H1 (cell line): Measurements from ENCODE around the gene ACBD4. TPM values are rescaled to one million over a fixed set of nuclear protein-coding genes. Genes with fewer than 3 reads are reported as not detected.

Source experiments
- CTCF ChIA-PET: fragments of 300-600 bp; sonication (Branson Sonifier 250); formaldehyde crosslinking; loops from one replicate; lab custom pipeline; 2021; ENCODE audit not compliant: partially characterized antibody; lab: Charles Lee
- POLR2A ChIA-PET: fragments of 300-600 bp; sonication (Branson Sonifier 250); formaldehyde crosslinking; loops from one replicate; lab custom pipeline; 2021; ENCODE audit warnings: inconsistent platforms; ENCODE audit not compliant: partially characterized antibody; lab: Charles Lee
- DNase-seq, 2 experiments: peaks; one replicate each; pipeline versions ENCODE4 v3.0.0 to v3.0.0-alpha.2; 2010 to 2022; ENCODE audit warnings: low spot score in 2 of 2, low read depth in 1 of 2, mixed read lengths in 1 of 2
- FAIRE-seq: peaks from 2 replicates; lab custom pipeline; 2011; peaks lifted over from hg19 to GRCh38; lab: Jason Lieb, UNC
- H2AFZ ChIP-seq: 2 replicates; pipeline ENCODE4 v1.8.1; 2012; ENCODE audit warnings: low read length, inconsistent platforms
- H2AK5ac ChIP-seq: 2 replicates; pipeline ENCODE4 v1.6.1; 2013; ENCODE audit warnings: low read depth, low read length
- H2BK120ac ChIP-seq: replicated peaks from 2 replicates; pipeline ENCODE3; 2013; ENCODE audit warnings: low read depth, low read length, inconsistent platforms
- H2BK12ac ChIP-seq: 2 replicates; pipeline ENCODE4 v1.6.1; 2013; ENCODE audit warnings: low read depth, low read length
- H2BK15ac ChIP-seq: 2 replicates; pipeline ENCODE4 v1.6.1; 2013; ENCODE audit warnings: low read length
- H2BK20ac ChIP-seq: 2 replicates; pipeline ENCODE4 v1.6.1; 2013; ENCODE audit warnings: low read length
- H2BK5ac ChIP-seq: 2 replicates; pipeline ENCODE4 v1.6.1; 2013; ENCODE audit warnings: low read depth, low read length
- H3K14ac ChIP-seq: 2 replicates; pipeline ENCODE4 v1.6.1; 2013; ENCODE audit warnings: inconsistent platforms; ENCODE audit not compliant: insufficient read length
- H3K18ac ChIP-seq: 2 replicates; pipeline ENCODE4 v1.6.1; 2013; ENCODE audit warnings: low read length; ENCODE audit errors: extremely low read depth
- H3K23ac ChIP-seq: 2 replicates; pipeline ENCODE4 v1.6.1; 2013; ENCODE audit warnings: inconsistent platforms; ENCODE audit not compliant: insufficient read length
- H3K23me2 ChIP-seq: 2 replicates; pipeline ENCODE4 v1.6.1; 2013; ENCODE audit warnings: low read depth, low read length
- H3K27ac ChIP-seq: 2 replicates; pipeline ENCODE4 v1.6.1; 2011; ENCODE audit warnings: low read depth, low read length, inconsistent platforms
- H3K27me3 ChIP-seq, 4 experiments: replicated peaks in 1 of 4; 1 replicate in 1 of 4; 2 replicates in 3 of 4; pipeline versions ENCODE4 v1.6.1 to v1.8.1; 2011 to 2013; ENCODE audit warnings: low read length in 3 of 4, mild to moderate bottlenecking in 3 of 4, inconsistent platforms in 2 of 4, mixed read lengths in 2 of 4, moderate library complexity in 1 of 4; ENCODE audit not compliant: control insufficient read depth in 3 of 4, insufficient read depth in 3 of 4; ENCODE audit errors: extremely low read depth in 1 of 4
- H3K36me3 ChIP-seq, 4 experiments: 2 replicates each; pipeline versions ENCODE4 v1.6.1 to v1.8.1; 2011 to 2013; ENCODE audit warnings: mild to moderate bottlenecking in 4 of 4, low read length in 3 of 4, moderate library complexity in 2 of 4, control low read depth in 1 of 4, inconsistent platforms in 1 of 4; ENCODE audit not compliant: insufficient read depth in 4 of 4, control insufficient read depth in 2 of 4
- H3K4ac ChIP-seq: replicated peaks from 2 replicates; pipeline ENCODE3; 2013; ENCODE audit warnings: low read length, low read depth, mixed read lengths, inconsistent platforms; ENCODE audit not compliant: insufficient read length
- H3K4me1 ChIP-seq, 4 experiments: replicated peaks in 1 of 4; 1 replicate in 1 of 4; 2 replicates in 3 of 4; pipeline versions ENCODE4 v1.6.1 to v1.8.1; 2011 to 2013; ENCODE audit warnings: low read length in 3 of 4, inconsistent platforms in 2 of 4, mixed read lengths in 1 of 4; ENCODE audit not compliant: insufficient read depth in 4 of 4, control insufficient read depth in 3 of 4
- H3K4me2 ChIP-seq, 2 experiments: 2 replicates each; pipeline versions ENCODE4 v1.6.1 to v1.8.1; 2011 to 2013; ENCODE audit warnings: low read depth in 2 of 2, low read length in 2 of 2, control low read depth in 1 of 2, inconsistent platforms in 1 of 2, mild to moderate bottlenecking in 1 of 2; ENCODE audit not compliant: insufficient read depth in 1 of 2
- H3K4me3 ChIP-seq, 4 experiments: fragments of 200-600, 300-600 bp in 1 of 4; sonication (generic), shearing (Covaris generic), sonication (Bioruptor Twin) in 1 of 4; 2 replicates each; pipeline versions ENCODE4 v1.5.1 to v1.8.1; 2011 to 2016; ENCODE audit warnings: low read length in 4 of 4, low read depth in 3 of 4, control low read depth in 2 of 4, inconsistent platforms in 2 of 4, mild to moderate bottlenecking in 2 of 4, mixed read lengths in 1 of 4, moderate library complexity in 1 of 4; ENCODE audit not compliant: insufficient read depth in 2 of 4; ENCODE audit errors: extremely low read depth in 1 of 4
- H3K56ac ChIP-seq: replicated peaks from 2 replicates; pipeline ENCODE3; 2013; ENCODE audit warnings: low read depth, mild to moderate bottlenecking, mixed read lengths, low read length, inconsistent platforms; ENCODE audit not compliant: insufficient read length
- H3K79me1 ChIP-seq: 2 replicates; pipeline ENCODE4 v1.6.1; 2013; ENCODE audit warnings: low read depth, low read length, control low read depth
- H3K79me2 ChIP-seq, 2 experiments: 2 replicates each; pipeline versions ENCODE4 v1.6.1 to v1.8.1; 2012 to 2013; ENCODE audit warnings: low read length in 2 of 2, mild to moderate bottlenecking in 2 of 2, inconsistent platforms in 1 of 2; ENCODE audit not compliant: insufficient read depth in 2 of 2, control insufficient read depth in 1 of 2
- H3K9ac ChIP-seq, 4 experiments: replicated peaks in 1 of 4; 1 replicate in 1 of 4; 2 replicates in 3 of 4; pipeline versions ENCODE4 v1.6.1 to v1.8.1; 2011 to 2013; ENCODE audit warnings: low read depth in 3 of 4, low read length in 3 of 4, control low read depth in 2 of 4, mild to moderate bottlenecking in 2 of 4, moderate library complexity in 2 of 4, inconsistent platforms in 1 of 4; ENCODE audit errors: extremely low read depth in 1 of 4
- H3K9me3 ChIP-seq, 2 experiments: 2 replicates each; pipeline versions ENCODE4 v1.6.1 to v1.8.1; 2012 to 2013; ENCODE audit warnings: mild to moderate bottlenecking in 2 of 2, moderate library complexity in 2 of 2, control low read depth in 1 of 2, inconsistent platforms in 1 of 2, low read depth in 1 of 2, low read length in 1 of 2, mixed read lengths in 1 of 2; ENCODE audit not compliant: insufficient read depth in 2 of 2
- H4K20me1 ChIP-seq, 2 experiments: replicated peaks in 1 of 2; 2 replicates each; pipeline versions ENCODE3 to v1.8.1; 2011 to 2013; ENCODE audit warnings: inconsistent platforms in 2 of 2, low read length in 2 of 2, mild to moderate bottlenecking in 1 of 2; ENCODE audit not compliant: insufficient read depth in 2 of 2, control insufficient read depth in 1 of 2
- H4K5ac ChIP-seq: 2 replicates; pipeline ENCODE4 v1.6.1; 2013; ENCODE audit warnings: low read length, low read depth, mixed read lengths, inconsistent platforms; ENCODE audit not compliant: insufficient read length
- H4K8ac ChIP-seq: 2 replicates; pipeline ENCODE4 v1.8.0; 2013; ENCODE audit warnings: mild to moderate bottlenecking, moderate library complexity, low read length, inconsistent platforms; ENCODE audit not compliant: insufficient read depth; ENCODE audit errors: extremely low read depth
- H4K91ac ChIP-seq: replicated peaks from 2 replicates; pipeline ENCODE3; 2013; ENCODE audit warnings: low read length, mixed read lengths, inconsistent platforms; ENCODE audit not compliant: insufficient read length
- EP300 ChIP-seq, 2 experiments: IDR thresholded peaks; 1 replicate in 1 of 2; 2 replicates in 1 of 2; pipeline ENCODE4 v1.6.1; 2011 to 2012; ENCODE audit warnings: low read depth in 2 of 2, low read length in 2 of 2, mild to moderate bottlenecking in 2 of 2, borderline replicate concordance in 1 of 2, inconsistent platforms in 1 of 2, moderate library complexity in 1 of 2
- POLR2A ChIP-seq, 2 experiments: IDR thresholded peaks; 1 replicate in 1 of 2; 2 replicates in 1 of 2; pipeline ENCODE4 v1.6.1; 2011; ENCODE audit warnings: low read depth in 2 of 2, low read length in 2 of 2, mild to moderate bottlenecking in 2 of 2; ENCODE audit errors: control extremely low read depth in 1 of 2
- SP1 ChIP-seq: IDR thresholded peaks from 2 replicates; pipeline ENCODE4 v1.6.1; 2011; ENCODE audit warnings: low read depth, low read length
- WGBS, 2 experiments: shearing (Covaris generic) in 1 of 2; methylation state at CpG; one replicate each; pipeline versions ENCODE4 v1.1.6 to v1.1.7; 2013 to 2015; ENCODE audit warnings: low lambda C conversion rate in 2 of 2, mixed read lengths in 2 of 2, inconsistent platforms in 1 of 2, low coverage in 1 of 2, missing lambda C conversion rate in 1 of 2; ENCODE audit not compliant: insufficient replicate concordance in 2 of 2, insufficient coverage in 1 of 2, insufficient read length in 1 of 2; ENCODE audit errors: extremely low coverage in 1 of 2, missing lambda C conversion rate in 1 of 2; 5-methylcytosine and 5-hydroxymethylcytosine counted together
- polyA plus RNA-seq, 7 experiments: library from polyadenylated mRNA; depleted of rRNA in 3 of 7; stranded (reverse) in 5 of 7; unstranded in 2 of 7; fragments of >200 nt in 5 of 7; fragments of 200-250 nt in 2 of 7; gene quantifications; 1 replicate in 5 of 7; 2 replicates in 1 of 7; 4 replicates in 1 of 7; pipeline versions ENCODE4 v1.2.1 to v1.2.3, GENCODE V29; 2011 to 2013; ENCODE audit warnings: missing spikeins in 2 of 7, mixed read lengths in 2 of 7
- total RNA-seq: library from RNA; stranded (reverse); fragmentation: NEBNext Ultra II Directional; extraction: Animal tissue kit (Norgen Biotek cat#: 25700); gene quantifications from 2 replicates; pipeline ENCODE4 v1.2.1, GENCODE V29; 2021

The ACBD4 gene
- total and polyA plus RNA-seq, 2 of the 8 experiments (the other 6 are each of a cell fraction or from before 2014, with no cell fraction given) = 7.3 to 10.7 TPM

- no peak overlapping the region for H3K23ac ChIP-seq
- no peaks in the 10 kb centered on the region for H3K23me2 ChIP-seq
- H4K20me1 ChIP-seq = peaks cover 6 to 8% of the 10 kb centered on the region in 2 experiments
- no peak overlapping the region for H3K4ac ChIP-seq
- H4K5ac ChIP-seq = no peak overlapping the region
- H4K91ac ChIP-seq = no peak overlapping the region
- FAIRE-seq = no peak
- H2BK120ac ChIP-seq = no peak overlapping the region
- no peak overlapping the region for H3K14ac ChIP-seq
- no peaks in the 10 kb centered on the region; a peak in 1 of 7 replicates for H3K4me1 ChIP-seq
- no peak overlapping the region for H3K9ac ChIP-seq
- no peak overlapping the region for H3K18ac ChIP-seq
- H4K8ac ChIP-seq = no peak overlapping the region
- no peak overlapping the region for H3K56ac ChIP-seq
- H3K9me3 ChIP-seq = no peaks in the 10 kb centered on the region
- no peaks in the 10 kb centered on the region for H3K79me2 ChIP-seq
- H3K79me1 ChIP-seq = no peaks in the 10 kb centered on the region; the same call in 1 of the 2 replicates
- H2AK5ac ChIP-seq = no peak overlapping the region
- no peak for DNase-seq
- H3K36me3 ChIP-seq = peaks cover 38 to 63% (median 52%) of the 10 kb centered on the region in 4 experiments
- H3K4me2 ChIP-seq = no peak overlapping the region
- H3K4me3 ChIP-seq = no peak overlapping the region
- WGBS, 2 experiments = 94% methylated on average over 13 of the region's 13 CpGs; no CpG with 5 or more reads in 1 of the 2 experiments
- ChIA-PET CTCF (interaction anchor here (0.6 to 8.1 kb wide), 10 partner anchors 10 to 165 kb away, joined by 3 to 67 read pairs (median 4); partner anchors contain the start of genes ACBD4 and PLCD3), POLR2A (interaction anchor here (0.6 to 1.6 kb wide), 7 partner anchors 9 to 126 kb away, joined by 3 to 5 read pairs (median 3); partner anchors contain the start of gene NMT1)
- H2AFZ ChIP-seq = no peak overlapping the region
- no peak overlapping the region for H2BK12ac ChIP-seq
- H2BK5ac ChIP-seq = no peak overlapping the region
- no peak overlapping the region for H2BK20ac ChIP-seq
- H3K27me3 ChIP-seq = no peaks in the 10 kb centered on the region
- H3K27ac ChIP-seq = no peak overlapping the region
- no peak overlapping the region for H2BK15ac ChIP-seq
- TF ChIP-seq EP300 (IDR thresholded peaks at IDR 0.05; ENCODE audit: borderline replicate concordance in 1 of 2, low read depth in 2 of 2, low read length in 2 of 2) (no peak), SP1 (no peak), POLR2A (IDR thresholded peaks at IDR 0.05; ENCODE audit: control extremely low read depth in 1 of 2, low read depth in 2 of 2, low read length in 2 of 2) (no peak; a peak in 1 of 3 replicates)
Measured at GRCh38 chr17:45107293-45108010, 28.0 kb upstream of the ACBD4 start.
